GM12875 (cell line): Measurements from ENCODE around the gene TMEM156.

Source experiments
- H3K4me3 ChIP-seq: one replicate; pipeline ENCODE4 v1.5.1; 2011; ENCODE audit warnings: low read depth, low read length, control low read depth
- TF ChIP-seq, protein P1 (sequence below): IDR thresholded peaks from 2 replicates; pipeline ENCODE4 v1.5.1; 2011; ENCODE audit warnings: low read depth, mild to moderate bottlenecking, control low read depth, inconsistent platforms, low read length, moderate library complexity, borderline replicate concordance; ENCODE audit not compliant: insufficient read depth

Gene TMEM156

DNA sequence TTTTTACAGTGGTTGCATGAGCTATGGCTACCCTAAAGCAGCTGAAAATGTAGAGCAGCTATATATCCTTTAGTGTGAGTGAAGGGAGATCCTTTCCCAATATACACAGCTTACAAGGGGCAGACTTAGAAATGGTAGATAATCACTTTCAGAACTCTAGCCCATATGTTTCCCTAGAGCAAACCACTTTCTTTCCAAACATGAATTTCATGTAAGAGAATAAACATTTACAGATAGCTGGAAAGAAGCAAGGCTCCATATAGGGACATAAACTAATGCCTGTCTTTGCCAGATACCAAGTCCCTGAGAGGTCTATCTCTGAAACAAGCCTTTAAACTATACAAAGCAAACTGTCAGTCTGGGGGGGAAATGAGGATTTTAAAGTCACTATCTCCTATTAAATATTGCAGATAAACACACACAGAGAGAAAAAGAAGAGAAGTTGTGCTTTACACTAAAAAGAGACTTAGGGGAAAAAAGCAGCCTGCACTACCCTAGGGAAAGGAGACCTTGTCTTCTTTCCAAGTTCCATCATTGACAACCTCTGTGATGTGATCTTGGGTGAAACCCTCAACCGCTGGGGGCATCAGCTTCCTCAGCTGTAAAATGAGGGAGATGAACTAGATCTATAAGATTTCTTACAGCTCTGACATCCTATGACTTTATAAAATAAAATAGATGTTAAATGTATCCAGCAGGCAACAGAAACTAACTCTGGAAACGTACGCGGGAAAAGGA, 73.6 kb downstream of the TMEM156 start:
- TF ChIP-seq, protein P1, sequence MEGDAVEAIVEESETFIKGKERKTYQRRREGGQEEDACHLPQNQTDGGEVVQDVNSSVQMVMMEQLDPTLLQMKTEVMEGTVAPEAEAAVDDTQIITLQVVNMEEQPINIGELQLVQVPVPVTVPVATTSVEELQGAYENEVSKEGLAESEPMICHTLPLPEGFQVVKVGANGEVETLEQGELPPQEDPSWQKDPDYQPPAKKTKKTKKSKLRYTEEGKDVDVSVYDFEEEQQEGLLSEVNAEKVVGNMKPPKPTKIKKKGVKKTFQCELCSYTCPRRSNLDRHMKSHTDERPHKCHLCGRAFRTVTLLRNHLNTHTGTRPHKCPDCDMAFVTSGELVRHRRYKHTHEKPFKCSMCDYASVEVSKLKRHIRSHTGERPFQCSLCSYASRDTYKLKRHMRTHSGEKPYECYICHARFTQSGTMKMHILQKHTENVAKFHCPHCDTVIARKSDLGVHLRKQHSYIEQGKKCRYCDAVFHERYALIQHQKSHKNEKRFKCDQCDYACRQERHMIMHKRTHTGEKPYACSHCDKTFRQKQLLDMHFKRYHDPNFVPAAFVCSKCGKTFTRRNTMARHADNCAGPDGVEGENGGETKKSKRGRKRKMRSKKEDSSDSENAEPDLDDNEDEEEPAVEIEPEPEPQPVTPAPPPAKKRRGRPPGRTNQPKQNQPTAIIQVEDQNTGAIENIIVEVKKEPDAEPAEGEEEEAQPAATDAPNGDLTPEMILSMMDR: no peak
- no peak overlapping the region for H3K4me3 ChIP-seq

DNA sequence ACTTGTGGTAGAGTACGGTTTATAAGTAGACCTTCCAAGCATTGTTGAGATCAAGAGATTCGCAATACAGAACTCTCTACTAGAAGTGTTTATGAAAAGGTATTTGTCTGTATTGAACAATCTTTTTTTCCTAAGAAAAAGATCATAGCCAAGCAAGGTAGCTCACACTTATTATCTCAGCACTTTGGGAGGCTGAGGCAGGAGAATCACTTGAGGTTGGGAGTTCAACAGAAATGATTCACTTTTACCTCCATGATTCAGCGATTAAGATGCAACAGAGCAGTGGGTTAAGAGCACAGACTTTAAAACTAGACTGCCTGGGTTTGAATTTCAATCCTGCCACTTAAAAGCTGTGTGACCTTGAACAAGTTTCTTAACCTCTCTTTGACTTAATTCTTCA, 74.3 kb downstream of the TMEM156 start:
- TF ChIP-seq, protein P1: no peak
- H3K4me3 ChIP-seq: no peak overlapping the region

DNA sequence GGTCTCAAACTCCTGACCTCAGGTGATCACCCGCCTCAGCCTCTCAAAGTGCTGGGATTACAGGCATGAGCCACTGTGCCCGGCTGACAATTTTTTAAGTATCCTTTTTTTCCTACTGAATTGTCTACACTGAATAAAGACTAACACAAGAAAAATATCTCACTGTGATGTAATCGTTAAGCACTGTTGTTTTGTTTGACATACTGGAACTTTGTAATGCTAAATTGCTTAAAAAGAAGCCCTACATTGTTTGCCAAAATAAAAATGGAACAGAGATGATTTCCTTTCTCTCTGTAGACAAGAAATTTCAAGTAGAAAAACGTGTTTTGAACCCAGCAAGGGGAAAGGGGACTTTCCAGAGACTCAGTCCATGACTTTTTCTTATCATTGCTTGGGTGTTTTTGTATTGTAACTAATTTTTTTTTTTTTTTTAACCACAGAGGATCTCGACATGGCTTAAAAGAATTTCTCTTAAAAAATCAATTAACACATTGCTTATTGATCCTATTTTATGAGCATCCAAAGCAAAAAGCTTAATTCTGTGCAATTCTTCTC, 74.9 kb downstream of the TMEM156 start:
- TF ChIP-seq, protein P1: no peak
- no peak overlapping the region for H3K4me3 ChIP-seq

DNA sequence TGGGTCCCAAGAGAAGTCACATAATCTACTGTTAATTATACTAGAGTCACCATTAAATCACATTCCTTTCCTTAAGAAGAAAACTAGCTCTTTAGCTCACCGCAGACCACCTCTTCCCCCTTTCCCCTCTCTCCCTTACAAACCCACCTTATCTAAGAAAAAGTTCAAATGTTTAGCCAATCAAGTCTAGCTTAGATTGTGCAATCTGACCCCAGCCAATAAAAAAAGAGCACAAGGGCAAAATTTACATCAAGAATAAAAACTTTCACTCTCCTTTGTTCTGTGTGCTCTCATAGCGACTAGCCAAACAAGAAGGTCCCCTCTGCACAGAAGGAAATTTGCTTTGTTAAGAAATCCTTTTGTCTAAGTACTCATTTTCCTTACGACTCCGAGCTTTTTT, 76.3 kb downstream of the TMEM156 start:
- TF ChIP-seq, protein P1: no peak
- no peak overlapping the region for H3K4me3 ChIP-seq

DNA sequence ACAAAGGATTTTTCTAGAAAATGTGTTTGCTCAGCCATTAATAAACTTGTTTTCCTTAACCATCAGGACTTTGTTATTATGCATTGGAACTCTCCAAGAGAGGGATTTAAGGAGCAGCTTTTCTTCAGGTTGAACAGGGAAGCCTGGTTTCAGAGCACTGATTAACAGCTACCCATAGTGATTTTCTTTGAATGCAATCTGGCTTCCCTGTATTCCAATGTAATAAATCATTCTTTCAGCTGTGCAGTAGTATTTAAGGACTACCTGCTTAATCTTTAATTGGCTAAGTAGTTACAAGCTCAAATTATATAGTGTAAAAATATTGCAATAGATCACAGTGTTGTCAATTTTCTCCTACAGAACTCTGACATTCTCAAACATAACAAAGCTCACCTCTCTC, 77.5 kb downstream of the TMEM156 start:
- TF ChIP-seq, protein P1: no peak
- no peak overlapping the region for H3K4me3 ChIP-seq

DNA sequence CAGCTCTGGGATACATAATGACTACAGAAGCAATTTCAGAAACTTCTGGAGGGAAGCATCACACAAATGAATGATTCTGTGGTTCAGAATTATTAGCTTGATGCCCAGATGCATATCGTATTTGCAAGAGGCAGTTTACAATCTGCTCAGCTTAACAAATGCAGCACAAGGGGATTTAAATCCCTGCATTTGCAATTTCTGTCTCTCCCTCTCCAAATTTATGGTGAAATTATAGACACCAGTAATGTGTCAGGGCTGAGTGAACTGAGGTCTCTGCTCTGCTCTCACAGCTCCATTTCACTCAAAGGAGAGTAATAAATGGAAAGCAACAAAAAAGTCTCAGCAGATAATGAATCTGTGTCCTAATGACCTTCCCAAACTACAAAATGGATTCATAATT, 80.2 kb downstream of the TMEM156 start:
- TF ChIP-seq, protein P1: no peak
- no peak overlapping the region for H3K4me3 ChIP-seq

DNA sequence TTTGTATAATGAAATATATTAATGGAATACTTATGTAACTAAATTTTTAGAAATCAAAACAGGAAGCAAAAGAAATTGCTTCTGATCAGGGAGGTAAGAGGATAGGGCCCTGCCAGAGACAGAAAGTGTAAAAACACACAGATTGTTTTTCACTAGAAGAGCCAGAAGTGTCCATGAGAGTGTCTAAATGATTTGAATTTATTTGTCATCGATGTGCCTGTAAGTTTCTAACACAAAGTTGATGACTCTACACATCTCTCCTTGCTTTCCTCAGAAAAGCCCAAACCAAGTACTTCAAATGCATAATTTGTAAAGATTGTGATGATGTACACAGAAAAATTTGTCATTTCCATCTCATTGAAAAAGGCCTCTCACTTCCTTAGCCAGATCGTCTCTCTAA, 80.6 kb downstream of the TMEM156 start:
- H3K4me3 ChIP-seq: no peak overlapping the region
- TF ChIP-seq, protein P1: no peak
